HepG2 (cell line): ENCODE measurements around the gene SNAPIN. TPM values are rescaled to one million over a fixed set of nuclear protein-coding genes. Genes with fewer than 3 reads are reported as not detected.
A peak's percentile ranks its signal among the peaks of the same experiment; 100 is the strongest.

Source experiments
- ATF7-NPFF ChIP-seq: sonication (generic); formaldehyde crosslinking; IDR thresholded peaks from 2 replicates; pipeline ENCODE4 v1.8.1; 2023; ENCODE audit warnings: mild to moderate bottlenecking, low read depth, missing genetic modification reagents, moderate library complexity
- FOSL2 ChIP-seq: sonication (generic); formaldehyde crosslinking; IDR thresholded peaks from 2 replicates; pipeline ENCODE4 v1.4.0; 2020; ENCODE audit warnings: missing genetic modification reagents
- FUBP1 ChIP-seq: sonication (generic); formaldehyde crosslinking; IDR thresholded peaks from 2 replicates; pipeline ENCODE4 v1.5.1; 2020; ENCODE audit warnings: missing genetic modification reagents, mild to moderate bottlenecking, borderline replicate concordance
- MXI1 ChIP-seq: IDR thresholded peaks from 3 replicates; pipeline ENCODE4 v1.6.1; 2012; ENCODE audit warnings: low read depth, low read length, inconsistent platforms, borderline replicate concordance
- PAF1 ChIP-seq: IDR thresholded peaks from 2 replicates; pipeline ENCODE4 v1.6.1; 2016; ENCODE audit warnings: missing genetic modification reagents, missing compliant biosample characterization
- RBM22 ChIP-seq: fragments of 200-400 bp; formaldehyde crosslinking; optimal IDR thresholded peaks from 2 replicates; pipeline ENCODE3; 2017; ENCODE audit warnings: mild to moderate bottlenecking, low read length, moderate library complexity
- SCMH1 ChIP-seq: sonication (generic); formaldehyde crosslinking; IDR thresholded peaks from 2 replicates; pipeline ENCODE4 v1.9.0; 2021; ENCODE audit warnings: missing genetic modification reagents, mild to moderate bottlenecking, borderline replicate concordance
- TOE1 ChIP-seq: sonication (generic); formaldehyde crosslinking; IDR thresholded peaks from 2 replicates; pipeline ENCODE4 v1.4.0; 2020; ENCODE audit warnings: mild to moderate bottlenecking, missing genetic modification reagents
- TRAFD1 ChIP-seq: sonication (generic); formaldehyde crosslinking; IDR thresholded peaks from 2 replicates; pipeline ENCODE4 v1.5.1; 2020; ENCODE audit warnings: missing genetic modification reagents, mild to moderate bottlenecking, borderline replicate concordance
- XRCC5 ChIP-seq: fragments of 200-400 bp; formaldehyde crosslinking; optimal IDR thresholded peaks from 2 replicates; pipeline ENCODE3; 2017; ENCODE audit warnings: mild to moderate bottlenecking, low read length
- ZNF318 ChIP-seq: sonication (generic); formaldehyde crosslinking; IDR thresholded peaks from 2 replicates; pipeline ENCODE4 v1.4.0; 2020; ENCODE audit warnings: mild to moderate bottlenecking, missing genetic modification reagents
- ZNF326 ChIP-seq: sonication (generic); formaldehyde crosslinking; IDR thresholded peaks from 2 replicates; pipeline ENCODE4 v1.4.0; 2020; ENCODE audit warnings: missing genetic modification reagents, borderline replicate concordance
- ZNF431 ChIP-seq: sonication (generic); formaldehyde crosslinking; IDR thresholded peaks from 2 replicates; pipeline ENCODE4 v1.9.0; 2022; ENCODE audit warnings: missing genetic modification reagents, low read depth, mild to moderate bottlenecking, borderline replicate concordance
- ZNF652 ChIP-seq: IDR thresholded peaks from 2 replicates; pipeline ENCODE4 v1.6.1; 2016; ENCODE audit warnings: low read depth, borderline replicate concordance
- polyA plus RNA-seq, 8 experiments: library from polyadenylated mRNA; depleted of rRNA in 3 of 8; stranded (reverse) in 7 of 8; unstranded in 1 of 8; fragments of >200 nt; fragmentation: Illumina TruSeq in 4 of 8; extraction: Trizol in 4 of 8; gene quantifications; 2 replicates each; pipeline versions ENCODE4 v1.2.1 to v1.2.3, GENCODE V29; 2011 to 2016; ENCODE audit warnings: low read depth in 4 of 8, missing spikeins in 1 of 8, mixed read lengths in 1 of 8; ENCODE audit not compliant: insufficient read depth in 1 of 8
- total RNA-seq, 5 experiments: library from RNA; depleted of rRNA; stranded (reverse); fragments of >200 nt; fragmentation: Illumina TruSeq; extraction: Trizol; gene quantifications; 2 replicates each; pipeline ENCODE4 v1.2.3, GENCODE V29; 2016; ENCODE audit warnings: low read depth in 1 of 5

Gene SNAPIN
- total and polyA plus RNA-seq, 2 of the 13 experiments (the other 11 are each of a cell fraction or from before 2014, with no cell fraction given) = 23.9 to 25.7 TPM

GRCh38 chr1:153647346-153647714, 11.2 kb upstream of the SNAPIN start (continued):
- no peak for TF ChIP-seq TRAFD1 (CRISPR knock-in tag)
- TF ChIP-seq FOSL2 (CRISPR knock-in tag) = no peak
- TF ChIP-seq ZNF431 (CRISPR knock-in tag) = peak; percentile 40; the same call in 1 of the 2 replicates
- TF ChIP-seq FUBP1 (CRISPR knock-in tag) = no peak
- no peak for TF ChIP-seq TOE1 (CRISPR knock-in tag)
- TF ChIP-seq ATF7-NPFF (CRISPR knock-in tag) = no peak
- peak; percentile 30 for TF ChIP-seq XRCC5
- peak; percentile 97 for TF ChIP-seq PAF1 (CRISPR knock-in tag)
- 0 out of 2 replicates have a peak, but pooled peaks have one; percentile 43 for TF ChIP-seq ZNF326 (CRISPR knock-in tag)
- TF ChIP-seq RBM22 = peak; percentile 78
- no peak for TF ChIP-seq SCMH1 (CRISPR knock-in tag)
- TF ChIP-seq ZNF318 = no peak
- TF ChIP-seq ZNF652 = no peak
- TF ChIP-seq MXI1 = 0 out of 3 replicates have a peak, but pooled peaks have one; percentile 23
